HG03575 (cell line): ENCODE data around the gene DPYSL5.
"Not testable (repeated sequence)": the region's sequence is repeated elsewhere in the genome, so short reads cannot be mapped to it uniquely, and the experiment has no call there.

ENCODE experiments used
- ATAC-seq: cut with Tn5 transposase; IDR thresholded peaks from one replicate; pipeline ENCODE4 v1.9.1; 2021; ENCODE audit not compliant: unreplicated experiment, insufficient number of reproducible peaks, low FRiP score; ENCODE audit errors: extremely low read depth

Gene DPYSL5

GRCh38 chr2:26864646-26865045 is 16.7 kb downstream of the DPYSL5 start:
- no peak for ATAC-seq

- no peak for ATAC-seq
Observed at GRCh38 chr2:26870585-26871095, 22.7 kb downstream of the DPYSL5 start.

- no peak for ATAC-seq
Observed at GRCh38 chr2:26873286-26873983, 25.5 kb downstream of the DPYSL5 start.

- no peak for ATAC-seq
Observed at GRCh38 chr2:26874514-26874913, 26.6 kb downstream of the DPYSL5 start.

DNA sequence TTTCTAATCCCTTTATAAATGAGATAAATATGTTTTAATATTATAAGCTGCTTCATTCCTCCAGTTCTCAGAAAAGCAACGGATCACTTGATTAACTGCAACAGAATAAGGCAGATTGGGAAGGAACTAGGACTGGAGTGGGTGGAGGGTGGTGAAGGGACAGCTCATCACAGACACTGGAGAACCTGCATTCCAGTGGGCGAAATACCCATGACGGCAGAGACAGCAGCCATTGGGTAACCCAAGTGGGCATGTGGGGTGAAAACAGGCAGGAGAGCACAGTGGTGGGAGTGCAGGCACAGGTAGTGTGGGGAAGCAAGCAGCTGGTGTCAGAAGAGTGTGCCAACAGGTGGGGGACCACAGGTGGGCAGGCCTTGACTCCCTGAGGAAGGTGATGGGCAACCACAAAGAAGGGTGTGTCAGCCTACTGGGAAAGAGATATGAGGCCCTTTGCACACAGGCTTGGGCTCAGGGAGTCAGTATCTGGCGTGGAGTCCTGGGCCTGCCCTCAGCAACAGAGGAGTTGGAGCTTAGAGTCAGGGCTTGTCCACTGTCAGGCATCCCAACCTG is 27.2 kb downstream of the DPYSL5 start:
- no peak for ATAC-seq

GRCh38 chr2:26875808-26876207 is 27.9 kb downstream of the DPYSL5 start:
- no peak for ATAC-seq

GRCh38 chr2:26876260-26876659 is 28.3 kb downstream of the DPYSL5 start:
- ATAC-seq, result no peak

GRCh38 chr2:26877276-26877675 is 29.3 kb downstream of the DPYSL5 start:
- ATAC-seq, result no peak

- no peak for ATAC-seq
Observed at GRCh38 chr2:26880161-26880560, 32.2 kb downstream of the DPYSL5 start.

- no peak for ATAC-seq
Observed at GRCh38 chr2:26880910-26881435, 33.0 kb downstream of the DPYSL5 start.

GRCh38 chr2:26882220-26882619 is 34.3 kb downstream of the DPYSL5 start:
- not testable (repeated sequence) for ATAC-seq

- ATAC-seq, result no peak
Observed at GRCh38 chr2:26883956-26884355, 36.0 kb downstream of the DPYSL5 start.

GRCh38 chr2:26884486-26884885 is 36.6 kb downstream of the DPYSL5 start:
- ATAC-seq, result no peak

DNA sequence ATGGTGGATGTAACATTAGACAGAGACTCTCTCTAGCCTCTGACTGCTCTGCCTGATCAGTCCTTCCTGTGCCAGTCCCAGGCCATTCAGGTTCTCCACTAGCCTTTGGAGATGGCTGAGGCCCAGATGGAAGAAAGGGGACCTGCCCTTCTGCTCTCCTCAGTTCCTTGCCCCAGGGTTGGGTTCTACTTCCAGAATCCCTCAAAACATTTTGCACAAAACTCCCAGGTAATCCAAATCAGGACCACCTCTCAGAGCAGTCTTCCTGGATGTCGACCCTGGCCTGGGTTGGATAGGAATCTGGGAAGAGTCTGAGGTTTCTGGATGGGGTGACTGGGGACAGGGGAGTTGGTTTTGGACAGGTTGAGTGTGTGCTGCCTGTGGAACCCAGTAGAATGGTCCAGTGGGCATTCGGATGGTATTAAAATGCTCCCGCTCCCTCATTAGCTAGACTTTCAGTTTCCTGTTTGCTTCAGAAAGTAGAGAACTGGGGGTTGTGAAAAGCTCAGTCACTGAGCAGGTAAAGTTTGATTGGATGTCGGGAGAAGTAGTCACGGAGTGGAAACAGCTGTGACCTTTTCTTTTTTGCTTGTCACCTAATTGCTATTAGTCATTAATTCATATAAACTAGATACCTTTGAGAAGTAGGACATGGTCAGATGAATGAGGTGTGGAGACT is 37.9 kb downstream of the DPYSL5 start:
- no peak for ATAC-seq

DNA sequence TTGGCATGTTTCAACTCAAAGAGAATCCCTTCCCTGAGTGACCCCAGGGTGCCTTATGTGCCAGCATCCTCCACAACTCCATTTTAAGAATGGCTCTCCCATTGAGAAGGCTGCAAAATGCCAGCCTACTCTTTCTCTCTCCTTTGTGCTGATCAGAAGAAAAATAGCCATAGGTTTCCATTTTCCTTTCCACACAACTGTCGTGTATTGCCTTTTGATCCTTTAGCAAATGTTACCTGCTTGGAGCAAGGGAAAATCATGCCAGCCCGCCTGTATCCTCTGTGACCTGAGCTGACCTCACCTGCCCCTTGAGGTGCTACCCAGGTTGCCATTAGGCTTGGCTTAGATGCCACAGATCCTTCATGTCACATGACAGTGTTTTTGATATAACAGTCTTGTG is 38.8 kb downstream of the DPYSL5 start:
- ATAC-seq, result no peak

DNA sequence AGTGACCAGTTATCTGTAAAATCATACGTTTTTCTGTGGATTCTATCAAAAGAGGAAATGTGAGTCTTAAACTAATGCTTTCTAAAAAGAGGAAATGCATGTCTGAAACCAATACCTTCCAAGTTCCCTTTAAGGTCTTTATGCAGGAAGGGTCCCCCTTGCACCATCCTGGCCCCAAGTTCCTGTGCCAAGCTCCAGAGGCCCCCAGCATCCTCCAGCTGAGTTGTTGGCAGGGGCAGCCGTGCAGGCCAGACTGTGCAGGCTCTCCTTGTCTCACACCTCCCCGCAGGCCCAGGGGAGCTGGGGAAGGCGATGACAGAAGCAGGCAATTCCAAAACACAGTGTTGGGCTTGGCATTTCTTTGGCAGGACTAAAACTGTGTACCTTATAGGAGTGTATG is 39.2 kb downstream of the DPYSL5 start:
- ATAC-seq, result no peak

DNA sequence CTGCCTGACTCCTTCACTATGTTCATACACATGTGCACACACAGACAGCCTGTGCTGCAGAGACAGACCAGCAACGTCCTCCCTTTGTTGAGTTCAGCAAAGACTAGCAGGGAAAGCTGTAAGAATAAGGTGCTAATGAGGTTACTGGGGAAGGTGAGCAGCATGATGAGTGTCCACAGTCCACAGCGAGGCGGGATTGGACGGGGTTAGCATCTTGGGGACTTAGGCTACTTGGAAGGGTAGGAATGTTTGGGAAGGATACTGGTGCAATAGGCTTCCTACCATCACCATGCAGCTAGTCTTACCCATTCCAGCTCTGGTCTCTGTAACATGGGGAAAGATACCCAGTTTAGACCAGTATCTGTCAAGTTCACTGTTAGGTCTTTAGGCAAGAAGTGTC is 41.9 kb downstream of the DPYSL5 start:
- no peak for ATAC-seq

- no peak for ATAC-seq
Observed at GRCh38 chr2:26890341-26891000, 42.5 kb downstream of the DPYSL5 start.

GRCh38 chr2:26892133-26892532 is 44.2 kb downstream of the DPYSL5 start:
- ATAC-seq, result no peak
